Gastrocnemius medialis (tissue), 4 donors: ENCODE data around the gene CEP170B. TPM values are rescaled to one million over a fixed set of nuclear protein-coding genes. Genes with fewer than 3 reads are reported as not detected.
"Not testable (repeated sequence)": the region's sequence is repeated elsewhere in the genome, so short reads cannot be mapped to it uniquely, and the experiment has no call there.

Experiments
- ATAC-seq, 2 donors: fragments of 150-250 bp; one replicate each; pipeline ENCODE4 v1.9.1; 2016
- DNase-seq, 2 donors: peaks; one replicate each; pipeline ENCODE4 v3.0.0-alpha.2; 2019
- H3K27ac ChIP-seq, 4 donors: fragments of 200-600 bp; sonication (generic); 1 replicate in 1 of 4; 2 replicates in 3 of 4; pipeline ENCODE4 v1.5.1; 2016 to 2018; ENCODE audit warnings: mild to moderate bottlenecking in 2 of 4, moderate library complexity in 1 of 4
- H3K27me3 ChIP-seq, 3 donors: fragments of 200-600 bp; sonication (generic) in 2 of 3; 1 replicate in 1 of 3; 2 replicates in 2 of 3; pipeline versions ENCODE4 v1.5.1 to v1.6.0; 2016 to 2019; ENCODE audit warnings: mild to moderate bottlenecking in 1 of 3, moderate library complexity in 1 of 3
- H3K36me3 ChIP-seq, 2 donors: fragments of 200-600 bp; sonication (generic) in 1 of 2; one replicate each; pipeline ENCODE4 v1.5.1; 2017 to 2018
- H3K4me1 ChIP-seq, 2 donors: fragments of 200-600 bp; sonication (generic) in 1 of 2; one replicate each; pipeline ENCODE4 v1.5.1; 2016 to 2017; ENCODE audit warnings: mild to moderate bottlenecking in 2 of 2
- H3K4me3 ChIP-seq, 4 donors: fragments of 200-600 bp; sonication (generic) in 3 of 4; 1 replicate in 1 of 4; 2 replicates in 3 of 4; pipeline ENCODE4 v1.5.1; 2016 to 2019; ENCODE audit warnings: mild to moderate bottlenecking in 2 of 4
- H3K9me3 ChIP-seq, 3 donors: fragments of 200-600 bp; sonication (generic) in 2 of 3; 1 replicate in 1 of 3; 2 replicates in 2 of 3; pipeline ENCODE4 v1.5.1; 2016 to 2019
- POLR2A ChIP-seq, 2 donors: fragments of 450-650 bp; IDR thresholded peaks; one replicate each; pipeline ENCODE4 v1.6.1; 2017; ENCODE audit warnings: antibody characterized with exemption in 2 of 2, mild to moderate bottlenecking in 2 of 2, moderate library complexity in 2 of 2
- in situ Hi-C, 4 donors: fragments of 200-750 bp; cut with MboI; loops; one replicate each; pipeline versions ENCODE4 v1.15.0 to v1.8.0; 2017; ENCODE audit warnings: low sequenced_read_pairs in 4 of 4
- intact Hi-C: fragments of 100-400 bp; cut with DNase I; formaldehyde crosslinking; loops from one replicate; pipeline ENCODE4 v1.15.1; 2023; ENCODE audit warnings: low total_unique reads
- total RNA-seq, 4 donors: library from RNA; depleted of rRNA; stranded (reverse); fragments of >200 nt; gene quantifications; one replicate each; pipeline versions ENCODE4 v1.1.0 to v1.2.3, GENCODE V29; 2016
- TF ChIP-seq, protein P1 (sequence below), 5 experiments: fragments of 450-650 bp in 3 of 5; fragments of 200-600 bp in 2 of 5; sonication (generic) in 2 of 5; IDR thresholded peaks in 4 of 5; conservative IDR thresholded peaks in 1 of 5; 1 replicate in 4 of 5; 2 replicates in 1 of 5; pipeline ENCODE4 v1.5.1; 2016 to 2019; ENCODE audit warnings: antibody characterized with exemption in 5 of 5, mild to moderate bottlenecking in 3 of 5, moderate library complexity in 3 of 5

CEP170B gene
- total RNA-seq, 4 donors from 2014 or later: 4.5 to 13.0 (median 7.1) TPM

DNA sequence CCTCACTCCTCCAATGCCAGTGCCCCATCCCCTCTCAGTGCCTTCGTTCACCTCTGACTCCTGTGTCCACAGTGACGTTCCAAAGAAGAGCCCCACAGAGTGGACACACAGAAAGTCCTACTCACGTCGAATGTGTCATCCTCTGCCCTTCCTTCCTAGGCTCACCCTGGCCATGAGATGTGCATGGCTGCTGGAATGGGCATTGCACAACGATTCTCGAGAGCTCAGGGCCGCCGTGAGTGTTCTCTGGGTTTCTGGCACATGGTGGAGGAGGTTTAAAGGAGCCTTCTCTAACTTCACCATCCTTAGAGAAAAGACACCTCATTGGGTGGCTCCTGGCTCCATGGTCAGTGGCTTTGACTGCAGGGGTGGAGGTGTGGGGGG lies 12.8 kb upstream of the CEP170B start:
- in situ Hi-C loops (no loop called here), intact Hi-C loops (no loop called here)
- Histone ChIP-seq H3K27me3 (peaks cover 11 to 19% (median 15%) of the 10 kb centered on the region in 3 donors), H3K4me1 (no peaks in the 10 kb centered on the region), H3K27ac (no peak overlapping the region), H3K4me3 (no peak overlapping the region), H3K36me3 (no peaks in the 10 kb centered on the region), H3K9me3 (no peaks in the 10 kb centered on the region)
- no peak for DNase-seq
- no peak for TF ChIP-seq POLR2A (IDR thresholded peaks at IDR 0.05)
- TF ChIP-seq, protein P1, sequence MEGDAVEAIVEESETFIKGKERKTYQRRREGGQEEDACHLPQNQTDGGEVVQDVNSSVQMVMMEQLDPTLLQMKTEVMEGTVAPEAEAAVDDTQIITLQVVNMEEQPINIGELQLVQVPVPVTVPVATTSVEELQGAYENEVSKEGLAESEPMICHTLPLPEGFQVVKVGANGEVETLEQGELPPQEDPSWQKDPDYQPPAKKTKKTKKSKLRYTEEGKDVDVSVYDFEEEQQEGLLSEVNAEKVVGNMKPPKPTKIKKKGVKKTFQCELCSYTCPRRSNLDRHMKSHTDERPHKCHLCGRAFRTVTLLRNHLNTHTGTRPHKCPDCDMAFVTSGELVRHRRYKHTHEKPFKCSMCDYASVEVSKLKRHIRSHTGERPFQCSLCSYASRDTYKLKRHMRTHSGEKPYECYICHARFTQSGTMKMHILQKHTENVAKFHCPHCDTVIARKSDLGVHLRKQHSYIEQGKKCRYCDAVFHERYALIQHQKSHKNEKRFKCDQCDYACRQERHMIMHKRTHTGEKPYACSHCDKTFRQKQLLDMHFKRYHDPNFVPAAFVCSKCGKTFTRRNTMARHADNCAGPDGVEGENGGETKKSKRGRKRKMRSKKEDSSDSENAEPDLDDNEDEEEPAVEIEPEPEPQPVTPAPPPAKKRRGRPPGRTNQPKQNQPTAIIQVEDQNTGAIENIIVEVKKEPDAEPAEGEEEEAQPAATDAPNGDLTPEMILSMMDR (IDR thresholded peaks at IDR 0.05 in 4 of 5, conservative IDR thresholded peaks at IDR 0.05 in 1 of 5): no peak
- ATAC-seq: no peak

DNA sequence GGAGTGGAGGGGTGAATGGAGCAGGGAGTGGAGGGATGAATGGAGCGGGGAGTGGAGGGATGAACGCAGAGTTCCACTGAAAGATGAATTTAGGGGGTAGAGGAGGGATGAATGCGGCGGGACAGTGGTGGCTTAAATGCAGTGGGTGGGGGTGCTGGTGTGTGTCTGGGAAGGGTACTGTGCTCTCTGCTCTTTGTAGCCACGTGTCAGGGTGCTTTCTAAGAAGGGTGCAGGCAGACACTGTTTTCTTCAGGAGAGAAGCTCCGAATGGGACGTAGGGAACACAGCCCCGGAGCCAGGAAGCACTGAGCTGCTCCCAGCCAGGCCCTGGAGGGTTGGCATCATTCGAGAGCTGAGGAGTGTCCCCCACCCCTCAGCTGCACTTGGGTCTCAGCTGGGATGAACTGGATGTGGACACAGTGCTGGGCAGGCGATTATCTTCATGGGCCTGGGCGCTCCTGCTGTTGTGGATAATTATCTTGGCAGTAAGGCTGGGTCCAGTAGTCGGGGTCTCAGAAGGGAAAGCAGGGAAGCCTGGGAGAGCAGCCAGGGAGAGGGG lies 9.5 kb upstream of the CEP170B start:
- H3K4me3 ChIP-seq: no peak overlapping the region
- no peaks in the 10 kb centered on the region for H3K4me1 ChIP-seq
- peaks cover 11 to 19% (median 13%) of the 10 kb centered on the region in 3 donors for H3K27me3 ChIP-seq
- no peak overlapping the region for H3K27ac ChIP-seq
- no peak for DNase-seq
- no peaks in the 10 kb centered on the region for H3K9me3 ChIP-seq
- H3K36me3 ChIP-seq: no peaks in the 10 kb centered on the region
- no peak for ATAC-seq
- in situ Hi-C loops: no loop called here
- intact Hi-C loops: no loop called here
- TF ChIP-seq, protein P1 (IDR thresholded peaks at IDR 0.05 in 4 of 5, conservative IDR thresholded peaks at IDR 0.05 in 1 of 5): no peak
- no peak for TF ChIP-seq POLR2A (IDR thresholded peaks at IDR 0.05)

DNA sequence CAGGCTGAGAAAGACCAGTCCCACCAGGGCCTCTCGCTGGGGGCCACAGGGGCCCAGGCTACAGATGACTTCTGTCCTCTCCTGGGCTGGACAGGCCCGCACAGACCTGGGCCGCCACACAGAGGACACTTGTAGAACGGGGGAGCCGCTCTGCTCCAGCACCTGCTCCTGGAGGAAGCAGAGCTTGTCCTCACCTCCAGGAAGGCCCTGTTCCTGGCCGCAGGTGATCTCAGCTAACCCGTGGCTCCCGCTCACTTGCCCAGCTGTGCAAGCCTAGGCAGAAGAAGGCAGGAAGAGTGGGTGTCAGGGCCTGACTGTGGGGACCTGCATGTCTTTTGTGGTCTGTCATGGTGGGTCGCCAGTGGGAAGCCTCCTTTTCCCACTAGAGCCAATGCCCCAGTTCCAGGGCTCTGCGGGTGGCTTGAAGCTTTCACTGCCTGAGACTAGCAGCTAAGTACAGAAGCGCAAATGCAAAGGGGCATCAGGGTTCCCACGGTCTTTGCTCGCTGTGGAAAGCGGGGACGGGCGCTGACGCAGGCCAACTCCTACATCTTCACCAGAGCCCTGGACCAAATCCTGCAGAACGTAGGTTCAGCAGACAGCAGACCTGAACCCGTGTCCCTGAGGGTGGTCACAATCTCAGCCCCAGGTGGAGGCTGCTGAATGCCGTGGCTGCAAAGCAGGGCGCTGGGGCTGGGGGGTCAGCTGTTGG lies 8.8 kb upstream of the CEP170B start:
- no peak for TF ChIP-seq POLR2A (IDR thresholded peaks at IDR 0.05)
- TF ChIP-seq, protein P1 (IDR thresholded peaks at IDR 0.05 in 4 of 5, conservative IDR thresholded peaks at IDR 0.05 in 1 of 5): no peak
- DNase-seq: no peak
- no peak overlapping the region for H3K4me3 ChIP-seq
- no peaks in the 10 kb centered on the region for H3K36me3 ChIP-seq
- H3K4me1 ChIP-seq: no peaks in the 10 kb centered on the region
- no peaks in the 10 kb centered on the region for H3K9me3 ChIP-seq
- in situ Hi-C loops (no loop called here), intact Hi-C loops (no loop called here)
- H3K27me3 ChIP-seq: peaks cover 7 to 19% (median 11%) of the 10 kb centered on the region in 3 donors
- no peak for ATAC-seq
- no peak overlapping the region for H3K27ac ChIP-seq

DNA sequence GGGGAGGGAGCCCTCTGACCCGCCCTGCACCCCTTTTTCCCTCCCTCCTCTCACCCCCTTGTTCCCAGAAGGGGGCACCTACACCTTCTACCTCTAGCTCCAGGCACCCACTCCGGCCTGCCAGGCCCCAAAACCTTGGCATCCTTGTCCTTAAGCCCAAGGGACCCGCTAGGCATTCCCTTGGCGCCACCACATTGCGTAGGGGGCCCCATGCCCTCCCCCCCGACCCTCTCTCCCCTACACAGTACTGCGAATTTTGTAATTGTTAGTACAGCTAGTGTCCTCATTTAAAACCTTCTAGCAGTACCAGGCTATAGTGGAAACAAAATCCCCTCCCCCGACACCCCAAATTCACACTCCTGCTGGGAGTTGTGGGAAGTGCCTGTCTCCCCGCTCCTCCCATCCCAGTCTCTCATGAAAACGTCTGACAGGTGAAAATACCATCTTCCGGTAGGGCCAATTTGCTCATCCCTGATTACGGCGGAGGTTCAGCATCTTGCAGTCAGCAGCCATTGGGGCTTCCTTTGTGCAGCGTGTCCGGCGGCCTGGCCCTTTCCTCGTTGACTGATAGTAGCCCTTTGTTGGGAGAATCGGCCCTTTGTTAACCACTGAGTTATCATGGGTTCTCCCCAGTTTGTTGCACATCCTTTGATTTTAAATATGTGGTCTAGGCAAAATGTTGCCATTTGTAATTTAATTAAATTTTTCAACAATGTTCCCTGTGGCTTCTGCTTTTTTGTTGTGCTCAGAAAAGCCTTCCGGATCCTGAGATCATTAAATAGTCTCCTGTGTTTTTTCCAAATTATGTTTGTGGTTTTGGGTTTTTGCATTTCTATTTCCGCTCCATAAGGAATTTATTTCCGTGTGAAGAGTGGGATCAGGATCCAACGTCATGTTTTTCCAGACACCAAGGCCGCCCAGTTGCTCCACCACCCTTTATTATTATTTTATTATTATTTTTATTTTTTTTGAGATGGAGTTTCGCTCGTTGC lies 7.9 kb upstream of the CEP170B start:
- no peaks in the 10 kb centered on the region for H3K36me3 ChIP-seq
- TF ChIP-seq, protein P1 (IDR thresholded peaks at IDR 0.05 in 4 of 5, conservative IDR thresholded peaks at IDR 0.05 in 1 of 5): no peak
- no peak for TF ChIP-seq POLR2A (IDR thresholded peaks at IDR 0.05)
- intact Hi-C loops: no loop called here
- DNase-seq (no peak), ATAC-seq (no peak)
- H3K27ac ChIP-seq: no peak overlapping the region
- in situ Hi-C loops: no loop called here
- H3K4me3 ChIP-seq: no peak overlapping the region
- H3K27me3 ChIP-seq: peaks cover 5 to 14% (median 5%) of the 10 kb centered on the region in 3 donors
- H3K9me3 ChIP-seq: no peaks in the 10 kb centered on the region
- no peaks in the 10 kb centered on the region for H3K4me1 ChIP-seq

DNA sequence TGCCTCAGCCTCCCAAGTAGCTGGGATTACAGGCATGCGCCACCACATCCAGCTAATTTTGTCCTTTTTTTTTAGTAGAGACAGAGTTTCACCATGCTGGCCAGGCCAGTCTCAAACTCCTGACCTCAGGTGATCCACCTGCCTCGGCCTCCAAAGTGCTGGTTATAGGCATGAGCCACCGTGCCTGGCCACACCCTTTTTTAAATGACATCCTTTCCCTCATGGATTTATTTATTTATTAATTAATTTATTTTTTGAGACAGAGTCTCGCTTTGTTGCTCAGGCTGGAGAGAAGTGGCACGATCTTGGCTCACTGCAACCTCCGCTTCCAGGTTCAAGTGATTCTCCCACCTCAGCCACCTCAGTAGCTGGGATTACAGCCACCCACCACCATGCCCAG lies 7.1 kb upstream of the CEP170B start:
- intact Hi-C loops, in situ Hi-C loops, H3K27ac ChIP-seq, H3K27me3 ChIP-seq, H3K9me3 ChIP-seq, H3K4me1 ChIP-seq, DNase-seq, H3K4me3 ChIP-seq, H3K36me3 ChIP-seq, ATAC-seq: not testable (repeated sequence)
